HL-60 (cell line): Measurements from ENCODE around the gene ITGA6.

ENCODE experiments used
- DNase-seq, 2 experiments: peaks; one replicate each; pipeline ENCODE4 v3.0.0-alpha.2; 2010 to 2020; ENCODE audit warnings: low read depth in 1 of 2, low spot score in 1 of 2
- H3K27ac ChIP-seq: fragments of 250-450 bp; sonication (Bioruptor Pico); replicated peaks from 2 replicates; pipeline ENCODE4 v1.5.1; 2020; ENCODE audit warnings: mild to moderate bottlenecking, moderate library complexity
- H3K27me3 ChIP-seq: fragments of 250-450 bp; sonication (Bioruptor Pico); 2 replicates; pipeline ENCODE4 v1.5.1; 2021; ENCODE audit warnings: mild to moderate bottlenecking, moderate library complexity; ENCODE audit not compliant: insufficient read depth, poor library complexity, severe bottlenecking
- H3K4me3 ChIP-seq: replicated peaks from 2 replicates; pipeline ENCODE4 v1.5.1; 2011; ENCODE audit warnings: mild to moderate bottlenecking, control low read depth, low read length; ENCODE audit not compliant: insufficient read depth
- GABPA ChIP-seq: IDR thresholded peaks from 2 replicates; pipeline ENCODE4 v1.6.1; 2012; ENCODE audit warnings: low read depth
- POLR2AphosphoS5 ChIP-seq: IDR thresholded peaks from 2 replicates; pipeline ENCODE4 v1.6.1; 2012; ENCODE audit warnings: low read depth
- REST ChIP-seq: IDR thresholded peaks from 2 replicates; pipeline ENCODE4 v1.6.1; 2012; ENCODE audit warnings: low read depth; ENCODE audit not compliant: insufficient replicate concordance
- SPI1 ChIP-seq: IDR thresholded peaks from 2 replicates; pipeline ENCODE4 v1.6.1; 2012; ENCODE audit warnings: low read depth, mild to moderate bottlenecking, borderline replicate concordance
- long read RNA-seq: library from polyadenylated mRNA; unstranded; transcript quantifications from one replicate; pipeline ENCODE4 v2.0.0, GENCODE V29; 2020
- TF ChIP-seq, protein P1 (sequence below): IDR thresholded peaks from one replicate; pipeline ENCODE4 v1.5.1; 2011; ENCODE audit warnings: low read length, control low read depth, inconsistent platforms; ENCODE audit not compliant: insufficient read depth

Gene ITGA6
- long read RNA-seq, full-length matches to known transcripts, result 26 of 75 reads
- long read RNA-seq, partial matches to known transcripts, result 31 of 75 reads
- long read RNA-seq, other reads (novel, unspliced or antisense), result 18 of 75 reads

- H3K27me3 ChIP-seq, result no peaks in the 10 kb centered on the region
- peak within 1 kb of the TSS; percentile 84 for H3K4me3 ChIP-seq
- H3K27ac ChIP-seq, result peak within 1 kb of the TSS; percentile 60
- peak; percentile 67 to 80 for DNase-seq
- TF ChIP-seq POLR2AphosphoS5 (0 out of 2 replicates have a peak, but pooled peaks have one; percentile 45), REST (no peak), GABPA (no peak), SPI1 (peak; percentile 24; the same call in 1 of the 2 replicates)
- TF ChIP-seq, protein P1, sequence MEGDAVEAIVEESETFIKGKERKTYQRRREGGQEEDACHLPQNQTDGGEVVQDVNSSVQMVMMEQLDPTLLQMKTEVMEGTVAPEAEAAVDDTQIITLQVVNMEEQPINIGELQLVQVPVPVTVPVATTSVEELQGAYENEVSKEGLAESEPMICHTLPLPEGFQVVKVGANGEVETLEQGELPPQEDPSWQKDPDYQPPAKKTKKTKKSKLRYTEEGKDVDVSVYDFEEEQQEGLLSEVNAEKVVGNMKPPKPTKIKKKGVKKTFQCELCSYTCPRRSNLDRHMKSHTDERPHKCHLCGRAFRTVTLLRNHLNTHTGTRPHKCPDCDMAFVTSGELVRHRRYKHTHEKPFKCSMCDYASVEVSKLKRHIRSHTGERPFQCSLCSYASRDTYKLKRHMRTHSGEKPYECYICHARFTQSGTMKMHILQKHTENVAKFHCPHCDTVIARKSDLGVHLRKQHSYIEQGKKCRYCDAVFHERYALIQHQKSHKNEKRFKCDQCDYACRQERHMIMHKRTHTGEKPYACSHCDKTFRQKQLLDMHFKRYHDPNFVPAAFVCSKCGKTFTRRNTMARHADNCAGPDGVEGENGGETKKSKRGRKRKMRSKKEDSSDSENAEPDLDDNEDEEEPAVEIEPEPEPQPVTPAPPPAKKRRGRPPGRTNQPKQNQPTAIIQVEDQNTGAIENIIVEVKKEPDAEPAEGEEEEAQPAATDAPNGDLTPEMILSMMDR, result no peak
These were observed at the start of gene ITGA6 for GRCh38 chr2:172427256-172427989. TSS of gene ITGA6 (plus strand) at chr2:172427586.

GRCh38 chr2:172380436-172381274 lies 46.7 kb upstream of the ITGA6 start:
- Histone ChIP-seq H3K27ac (peak overlapping the region; percentile 32), H3K27me3 (no peaks in the 10 kb centered on the region), H3K4me3 (no peak overlapping the region)
- DNase-seq, result peak; percentile 71 to 73
- TF ChIP-seq SPI1, result peak; percentile 77
- TF ChIP-seq GABPA, result no peak
- 0 out of 2 replicates have a peak, but pooled peaks have one; percentile 21 for TF ChIP-seq POLR2AphosphoS5

DNA sequence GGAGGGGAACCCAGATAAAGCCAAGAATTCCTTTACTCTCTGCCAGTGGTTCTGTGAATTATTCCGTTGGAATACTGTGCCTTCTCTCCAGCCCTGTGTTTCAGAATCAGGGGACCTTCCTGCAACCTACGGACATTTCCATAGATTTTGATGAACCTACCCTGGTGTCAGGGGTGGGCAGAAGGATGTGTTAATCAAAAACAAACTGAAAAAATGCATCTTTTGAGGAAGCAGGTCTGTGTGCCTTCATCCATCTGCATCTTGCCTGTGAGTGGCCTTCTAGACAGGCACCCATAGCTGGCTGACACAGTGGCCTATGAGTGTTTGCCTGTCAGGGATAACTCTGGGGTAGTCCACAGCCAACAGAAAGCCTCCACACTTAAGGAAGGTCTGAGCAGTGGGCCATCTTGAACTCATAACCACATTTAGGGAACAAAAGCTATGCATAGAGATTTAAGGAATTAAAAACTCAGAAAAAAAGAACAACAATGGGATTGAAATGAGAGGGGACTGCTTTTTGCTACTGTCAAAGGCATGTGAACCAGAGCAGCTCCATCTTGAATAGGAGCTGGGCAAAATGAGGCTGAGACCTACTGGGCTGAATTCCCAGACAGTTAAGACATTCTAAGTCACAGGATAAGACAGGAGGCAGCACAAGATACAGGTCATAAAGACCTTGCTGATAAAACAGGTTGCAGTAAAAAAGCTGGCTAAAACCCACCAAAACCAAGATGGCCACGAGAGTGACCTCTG lies 45.9 kb upstream of the ITGA6 start:
- DNase-seq, result peak in 1 of 2 experiments; percentile 8
- TF ChIP-seq, protein P1, result no peak
- TF ChIP-seq POLR2AphosphoS5 (no peak), REST (no peak), SPI1 (no peak), GABPA (no peak)
- Histone ChIP-seq H3K4me3 (no peak overlapping the region), H3K27ac (no peak overlapping the region), H3K27me3 (no peaks in the 10 kb centered on the region)
